ENCODE measurements around the gene FBLN1.
"Not testable (repeated sequence)": the region's sequence is repeated elsewhere in the genome, so short reads cannot be mapped to it uniquely, and the experiment has no call there.

The FBLN1 gene

GRCh38 chr22:45585946-45586540 lies 83.4 kb downstream of the FBLN1 start:
- peaks cover 0 to 12% (median 0%) of the 10 kb centered on the region in 3 donors for H3K36me3 ChIP-seq
- H3K4me3 ChIP-seq, result no peak overlapping the region
- no peaks in the 10 kb centered on the region for H3K4me1 ChIP-seq
- H3K9me3 ChIP-seq, result no peaks in the 10 kb centered on the region
- intact Hi-C loops (cut with DNase I; ENCODE audit: low total_unique reads), result no loop called here
- TF ChIP-seq CTCF (IDR thresholded peaks at IDR 0.05), result no peak
- no peak for DNase-seq
- H3K27ac ChIP-seq, result no peak overlapping the region
- no peaks in the 10 kb centered on the region for H3K27me3 ChIP-seq

- no peak for DNase-seq
- Histone ChIP-seq H3K9me3 (no peaks in the 10 kb centered on the region), H3K4me3 (no peak overlapping the region), H3K36me3 (peaks cover 0 to 12% (median 0%) of the 10 kb centered on the region in 3 donors), H3K27me3 (no peaks in the 10 kb centered on the region), H3K4me1 (no peaks in the 10 kb centered on the region), H3K27ac (no peak overlapping the region)
- no peak for TF ChIP-seq CTCF (IDR thresholded peaks at IDR 0.05)
- intact Hi-C loops (cut with DNase I; ENCODE audit: low total_unique reads), result no loop called here
Measured at GRCh38 chr22:45586651-45587405, 84.1 kb downstream of the FBLN1 start.

DNA sequence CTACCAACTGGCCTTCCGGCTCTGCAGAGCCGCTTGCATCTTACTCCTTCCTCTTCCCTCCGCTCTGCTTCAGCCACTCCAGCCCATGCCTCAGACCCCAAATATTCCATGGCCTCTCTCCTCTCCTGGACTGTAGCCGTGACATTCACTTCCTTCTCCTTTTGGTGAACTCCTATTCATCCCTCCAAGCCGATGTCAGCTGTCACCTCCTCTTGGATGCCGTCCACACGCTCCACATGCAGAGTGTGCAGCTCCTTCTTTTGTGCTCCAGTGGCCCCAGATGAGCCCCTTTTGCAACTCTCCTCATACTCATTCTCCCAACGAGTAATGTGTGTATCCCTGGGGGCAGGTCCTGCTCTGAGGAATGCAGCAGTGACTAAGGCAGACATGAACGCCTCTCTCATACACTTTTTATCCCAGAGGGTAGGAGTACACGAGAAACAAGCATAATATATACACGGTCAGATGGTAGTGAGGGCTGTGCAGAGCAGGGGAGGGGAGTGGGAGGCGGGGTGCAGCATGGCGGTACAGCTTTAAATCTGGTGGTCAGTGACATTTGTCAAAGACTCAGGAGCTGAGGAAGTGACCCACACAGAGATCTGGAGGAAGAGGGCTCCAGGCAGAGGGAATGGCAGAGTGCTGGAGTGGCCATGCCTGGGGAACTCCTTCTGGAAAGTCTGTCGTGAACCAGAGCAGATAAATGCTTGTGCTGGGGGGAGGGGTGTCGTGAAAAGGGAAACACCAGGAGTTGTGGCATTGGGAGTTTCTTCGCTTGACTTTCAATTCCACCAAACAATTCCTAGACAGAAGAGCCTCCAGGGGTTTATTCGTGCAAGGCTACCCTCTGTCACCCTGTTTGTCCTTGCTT lies 85.2 kb downstream of the FBLN1 start:
- Histone ChIP-seq H3K27ac (no peak overlapping the region), H3K27me3 (no peaks in the 10 kb centered on the region), H3K4me3 (no peak overlapping the region), H3K9me3 (no peaks in the 10 kb centered on the region), H3K4me1 (no peaks in the 10 kb centered on the region), H3K36me3 (peaks cover 0 to 12% (median 0%) of the 10 kb centered on the region in 3 donors)
- intact Hi-C loops (cut with DNase I; ENCODE audit: low total_unique reads), result no loop called here
- TF ChIP-seq CTCF (IDR thresholded peaks at IDR 0.05), result no peak
- no peak for DNase-seq

GRCh38 chr22:45589556-45589955 lies 86.9 kb downstream of the FBLN1 start:
- Histone ChIP-seq H3K9me3 (no peaks in the 10 kb centered on the region), H3K4me1 (no peaks in the 10 kb centered on the region), H3K4me3 (no peak overlapping the region), H3K36me3 (peaks cover 0 to 12% (median 4%) of the 10 kb centered on the region in 3 donors), H3K27me3 (no peaks in the 10 kb centered on the region), H3K27ac (no peak overlapping the region)
- intact Hi-C loops (cut with DNase I; ENCODE audit: low total_unique reads), result no loop called here
- no peak for DNase-seq
- TF ChIP-seq CTCF (IDR thresholded peaks at IDR 0.05), result no peak

- no peaks in the 10 kb centered on the region for H3K27me3 ChIP-seq
- DNase-seq, result no peak
- no peak overlapping the region for H3K4me3 ChIP-seq
- no peaks in the 10 kb centered on the region for H3K4me1 ChIP-seq
- H3K36me3 ChIP-seq, result peaks cover 0 to 17% (median 4%) of the 10 kb centered on the region in 3 donors
- no peaks in the 10 kb centered on the region for H3K9me3 ChIP-seq
- no peak for TF ChIP-seq CTCF (IDR thresholded peaks at IDR 0.05)
- no peak overlapping the region for H3K27ac ChIP-seq
- intact Hi-C loops (cut with DNase I; ENCODE audit: low total_unique reads), result no loop called here
Measured at GRCh38 chr22:45590262-45590661, 87.6 kb downstream of the FBLN1 start.

DNA sequence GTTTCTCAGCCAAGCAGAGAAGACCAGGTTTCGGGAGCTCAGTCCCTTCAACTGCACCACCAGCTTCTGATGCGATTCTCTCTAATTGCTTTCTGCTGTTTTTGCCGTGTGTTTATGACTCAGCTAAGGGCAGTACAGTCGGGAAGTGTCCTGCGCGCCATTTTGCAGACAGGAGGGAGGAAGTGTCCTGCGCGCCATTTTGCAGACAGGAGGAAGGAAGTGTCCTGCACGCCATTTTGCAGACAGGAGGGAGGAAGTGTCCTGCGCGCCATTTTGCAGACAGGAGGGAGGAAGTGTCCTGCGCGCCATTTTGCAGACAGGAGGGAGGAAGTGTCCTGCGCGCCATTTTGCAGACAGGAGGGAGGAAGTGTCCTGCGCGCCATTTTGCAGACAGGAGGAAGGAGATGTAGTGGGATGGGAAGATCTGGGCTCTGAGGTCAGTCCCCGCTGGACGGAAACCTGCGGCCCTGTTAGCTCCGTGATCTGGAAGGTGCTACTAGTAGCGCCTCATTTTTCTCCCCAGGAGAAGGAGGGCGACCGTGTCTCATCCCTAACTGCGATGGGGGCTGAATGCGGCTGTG lies 89.0 kb downstream of the FBLN1 start:
- H3K36me3 ChIP-seq; H3K27ac ChIP-seq; H3K9me3 ChIP-seq; H3K4me3 ChIP-seq; intact Hi-C loops (cut with DNase I; ENCODE audit: low total_unique reads); H3K4me1 ChIP-seq; DNase-seq; H3K27me3 ChIP-seq: not testable (repeated sequence)

Data from tibial artery (tissue), 4 donors.